HS-27A (cell line): ENCODE data around the gene RTBDN.

Experiments used
- DNase-seq: peaks from one replicate; pipeline ENCODE4 v3.0.0-alpha.2; 2012; ENCODE audit warnings: low read depth, missing footprints

The RTBDN gene

GRCh38 chr19:12792051-12792852, 42.1 kb downstream of the RTBDN start:
- DNase-seq = no peak

GRCh38 chr19:12791345-12792050, 42.9 kb downstream of the RTBDN start, which contains the start of gene JUNB:
TSS of gene JUNB (plus strand) at chr19:12791486. CDS start at chr19:12791772, 286 bp downstream.
- DNase-seq = no peak

GRCh38 chr19:12790628-12791344, 43.6 kb downstream of the RTBDN start:
- DNase-seq = no peak

GRCh38 chr19:12789904-12790619, 44.3 kb downstream of the RTBDN start:
- no peak for DNase-seq

- DNase-seq = no peak
Observed at GRCh38 chr19:12789098-12789903, 45.1 kb downstream of the RTBDN start.

GRCh38 chr19:12788682-12789097, 45.7 kb downstream of the RTBDN start:
- no peak for DNase-seq

DNA sequence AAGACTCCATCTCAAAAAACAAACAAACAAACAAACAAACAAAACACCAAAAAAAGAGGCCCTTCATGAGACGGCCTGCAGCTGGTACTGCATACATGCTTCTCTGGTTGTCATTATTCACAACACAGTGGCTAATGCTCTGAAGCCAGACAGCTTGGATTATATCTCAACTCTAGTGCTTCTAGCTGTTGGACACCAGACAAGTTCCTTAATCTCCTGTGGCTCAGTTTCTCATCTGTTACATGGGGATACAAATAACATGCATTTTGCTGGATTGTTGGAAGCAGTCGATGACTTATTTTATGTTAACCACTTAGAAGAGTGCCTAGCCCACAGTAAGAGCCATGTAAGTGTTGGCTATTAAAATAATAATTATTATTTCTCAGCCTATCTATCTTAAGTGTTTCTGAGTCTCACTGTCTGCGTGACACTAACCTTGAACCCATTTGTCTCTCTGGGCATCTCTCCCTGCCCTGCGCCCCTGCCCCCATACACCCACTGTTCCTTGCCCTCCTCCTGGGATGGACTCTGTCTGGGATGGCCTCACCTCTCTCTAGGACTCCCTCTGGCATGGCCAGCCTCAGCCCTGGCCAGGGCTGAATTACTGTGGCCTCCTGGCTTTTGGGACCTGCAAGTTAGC, 46.2 kb downstream of the RTBDN start:
- DNase-seq = no peak

- DNase-seq = no peak
Observed at GRCh38 chr19:12787458-12787857, 46.9 kb downstream of the RTBDN start.

- no peak for DNase-seq
Observed at GRCh38 chr19:12786952-12787351, 47.4 kb downstream of the RTBDN start.

GRCh38 chr19:12786141-12786870, 48.1 kb downstream of the RTBDN start:
- DNase-seq = no peak

- no peak for DNase-seq
Observed at GRCh38 chr19:12785431-12786031, 48.8 kb downstream of the RTBDN start.

GRCh38 chr19:12784871-12785430, 49.4 kb downstream of the RTBDN start:
- no peak for DNase-seq

DNA sequence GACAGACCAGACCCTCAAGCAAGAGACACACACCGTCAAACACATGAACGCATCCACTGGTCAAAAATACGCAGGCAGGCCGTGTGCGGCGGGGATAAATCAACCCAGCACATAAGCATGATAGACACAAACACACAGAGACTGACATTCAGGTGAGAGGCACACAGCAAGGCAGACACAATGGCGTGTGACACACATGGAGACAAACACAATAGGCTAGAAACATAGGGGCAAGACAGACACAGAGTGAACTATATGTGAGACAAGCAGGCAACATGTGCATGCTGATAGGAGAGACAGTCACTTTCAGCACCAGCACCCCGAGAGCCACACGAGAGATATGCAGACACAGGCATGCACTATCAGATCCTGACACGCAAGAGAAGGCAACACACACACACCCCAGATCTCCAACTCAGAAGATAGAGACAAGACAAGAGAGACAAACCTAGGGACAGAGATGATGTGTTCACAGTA, 49.9 kb downstream of the RTBDN start:
- no peak for DNase-seq

DNA sequence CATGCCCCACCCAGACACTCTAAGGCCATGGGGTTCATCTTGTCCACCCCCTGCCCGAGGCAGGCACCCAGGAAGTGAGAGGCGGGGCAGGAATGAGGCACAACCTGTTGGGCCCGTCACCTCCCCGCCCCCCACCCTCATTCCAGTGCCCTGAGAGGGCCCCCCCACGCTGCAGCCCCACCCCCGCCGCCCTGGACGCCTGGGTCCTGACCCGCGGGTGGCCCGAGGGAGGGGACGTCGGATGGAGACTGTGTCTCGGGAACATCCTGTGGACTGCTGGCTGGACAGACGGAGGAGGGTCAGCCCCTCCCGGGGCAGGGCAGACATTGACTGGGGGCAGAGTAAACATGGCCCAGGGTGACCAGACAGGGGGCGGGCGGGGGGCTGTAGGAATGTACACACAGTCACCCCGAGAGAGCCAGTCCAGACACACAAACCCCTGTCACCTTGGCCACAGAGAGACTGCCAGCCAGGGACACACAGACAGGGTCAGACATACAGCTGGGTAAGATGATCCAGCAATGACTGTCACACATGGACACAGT, 50.5 kb downstream of the RTBDN start:
- no peak for DNase-seq

GRCh38 chr19:12783291-12783848, 51.0 kb downstream of the RTBDN start:
- DNase-seq = no peak

- DNase-seq = no peak
Observed at GRCh38 chr19:12782424-12783290, 51.7 kb downstream of the RTBDN start.

DNA sequence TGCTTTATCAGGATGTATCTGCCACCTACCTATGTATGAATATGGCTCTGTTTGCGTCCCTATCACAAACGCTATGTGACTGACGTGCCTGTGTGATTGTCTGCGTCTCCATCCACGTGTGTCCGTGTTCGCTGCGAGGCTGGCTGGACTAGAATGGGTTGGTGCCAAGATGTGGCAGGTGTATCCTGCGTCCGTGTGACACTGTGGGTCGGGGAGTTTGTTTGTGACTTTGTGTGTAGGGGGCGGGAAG, 52.3 kb downstream of the RTBDN start:
- DNase-seq = no peak
